ENCODE data around the gene THNSL1.

DNA sequence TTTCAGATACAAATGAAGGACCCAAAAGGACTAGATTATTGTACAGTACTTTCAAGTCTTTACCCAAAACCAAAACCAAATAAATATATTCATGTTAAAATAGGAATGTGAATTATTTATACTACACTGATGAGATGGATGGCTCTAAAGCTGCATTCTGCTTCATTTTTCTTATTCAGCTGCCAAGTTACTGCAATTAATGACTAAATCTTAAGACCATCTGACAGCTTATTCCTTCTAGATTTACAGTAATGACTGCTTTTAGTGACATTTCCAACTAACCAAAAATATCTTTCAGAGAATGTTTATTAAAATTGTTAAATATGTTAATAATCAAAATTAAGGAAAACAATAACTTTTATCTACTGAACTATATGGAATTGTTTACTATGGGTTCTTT, 21.3 kb upstream of the THNSL1 start:
- TF ChIP-seq EZH2phosphoT487 (IDR thresholded peaks at IDR 0.05; ENCODE audit: low read length) (no peak), CTCF (IDR thresholded peaks at IDR 0.05; ENCODE audit: low read length) (no peak)

Measured in MM.1S (cell line).